MM.1S (cell line): ENCODE results near the gene USB1.

Source experiments
- DNase-seq: peaks from one replicate; pipeline ENCODE4 v3.0.0-alpha.2; 2015
- H2AFZ ChIP-seq: fragments of 300-600 bp; sonication (generic); 2 replicates; pipeline ENCODE4 v1.6.0; 2016; ENCODE audit warnings: antibody characterized with exemption, low read length
- H3F3A ChIP-seq: fragments of 300-600 bp; sonication (generic); 2 replicates; pipeline ENCODE4 v1.6.1; 2016; ENCODE audit warnings: mild to moderate bottlenecking, antibody characterized with exemption, low read length, moderate library complexity, mixed read lengths; ENCODE audit not compliant: insufficient read depth
- H3K27ac ChIP-seq: fragments of 300-600 bp; sonication (generic); 2 replicates; pipeline ENCODE4 v1.5.1; 2016; ENCODE audit warnings: mild to moderate bottlenecking, low read length
- H3K27me3 ChIP-seq: fragments of 300-600 bp; sonication (generic); replicated peaks from 2 replicates; pipeline ENCODE4 v1.6.0; 2016; ENCODE audit warnings: low read length; ENCODE audit not compliant: insufficient read depth
- H3K36me3 ChIP-seq: fragments of 300-600 bp; sonication (generic); replicated peaks from 2 replicates; pipeline ENCODE4 v1.6.1; 2016; ENCODE audit warnings: mild to moderate bottlenecking, low read length, mixed read lengths; ENCODE audit not compliant: insufficient read depth
- H3K4me1 ChIP-seq: fragments of 300-600 bp; sonication (generic); 2 replicates; pipeline ENCODE4 v1.6.1; 2016; ENCODE audit warnings: low read length, mixed read lengths
- H3K4me2 ChIP-seq: fragments of 300-600 bp; sonication (generic); 2 replicates; pipeline ENCODE4 v1.6.0; 2016; ENCODE audit warnings: low read depth, low read length
- H3K4me3 ChIP-seq: fragments of 300-600 bp; sonication (generic); 2 replicates; pipeline ENCODE4 v1.5.1; 2016; ENCODE audit warnings: low read length, mixed read lengths
- H3K79me2 ChIP-seq: fragments of 300-600 bp; sonication (generic); 2 replicates; pipeline ENCODE4 v1.6.1; 2016; ENCODE audit warnings: mixed run types, low read length, mixed read lengths
- H3K9ac ChIP-seq: fragments of 300-600 bp; sonication (generic); 2 replicates; pipeline ENCODE4 v1.6.1; 2016; ENCODE audit warnings: low read length, mixed read lengths
- H3K9me2 ChIP-seq: fragments of 300-600 bp; sonication (generic); replicated peaks from 2 replicates; pipeline ENCODE4 v1.6.1; 2016; ENCODE audit warnings: mild to moderate bottlenecking, low read length, mixed read lengths; ENCODE audit not compliant: insufficient read depth
- H3K9me3 ChIP-seq: fragments of 300-600 bp; sonication (generic); replicated peaks from 2 replicates; pipeline ENCODE4 v1.6.1; 2016; ENCODE audit warnings: mild to moderate bottlenecking, low read length, mixed read lengths; ENCODE audit not compliant: insufficient read depth
- H4K20me1 ChIP-seq: fragments of 300-600 bp; sonication (generic); 2 replicates; pipeline ENCODE4 v1.6.1; 2016; ENCODE audit warnings: mild to moderate bottlenecking, low read length, moderate library complexity, mixed read lengths; ENCODE audit not compliant: insufficient read depth
- CTCF ChIP-seq: fragments of 300-600 bp; sonication (generic); IDR thresholded peaks from 2 replicates; pipeline ENCODE4 v1.5.1; 2016; ENCODE audit warnings: antibody characterized with exemption, low read length, mixed read lengths
- EZH2 ChIP-seq: fragments of 300-600 bp; sonication (generic); optimal IDR thresholded peaks from 2 replicates; pipeline ENCODE3; 2017; ENCODE audit warnings: low read depth, mild to moderate bottlenecking, antibody characterized with exemption, low read length, mixed read lengths
- EZH2phosphoT487 ChIP-seq: fragments of 300-600 bp; sonication (generic); IDR thresholded peaks from 2 replicates; pipeline ENCODE4 v1.6.1; 2018; ENCODE audit warnings: antibody characterized with exemption, low read length

The USB1 gene

GRCh38 chr16:58044266-58045019 lies 43.2 kb downstream of the USB1 start:
- TF ChIP-seq EZH2 (no peak), CTCF (no peak), EZH2phosphoT487 (no peak)
- no peak for DNase-seq
- H3K4me2 ChIP-seq = no peak overlapping the region
- no peak overlapping the region for H2AFZ ChIP-seq
- H3K79me2 ChIP-seq = no peaks in the 10 kb centered on the region
- H3K9me3 ChIP-seq = no peaks in the 10 kb centered on the region
- H3K4me3 ChIP-seq = no peak overlapping the region
- no peaks in the 10 kb centered on the region for H4K20me1 ChIP-seq
- no peak overlapping the region for H3K27ac ChIP-seq
- H3K9me2 ChIP-seq = no peaks in the 10 kb centered on the region
- no peaks in the 10 kb centered on the region for H3K4me1 ChIP-seq
- no peak overlapping the region for H3K9ac ChIP-seq
- H3K27me3 ChIP-seq = no peaks in the 10 kb centered on the region
- H3F3A ChIP-seq = no peaks in the 10 kb centered on the region
- no peaks in the 10 kb centered on the region for H3K36me3 ChIP-seq

- Histone ChIP-seq H3K27me3 (no peaks in the 10 kb centered on the region), H3F3A (no peaks in the 10 kb centered on the region), H3K9me3 (no peaks in the 10 kb centered on the region), H3K9me2 (no peaks in the 10 kb centered on the region), H3K4me3 (no peak overlapping the region), H4K20me1 (no peaks in the 10 kb centered on the region), H3K4me1 (no peaks in the 10 kb centered on the region), H3K9ac (no peak overlapping the region), H3K27ac (no peak overlapping the region), H3K4me2 (no peak overlapping the region), H3K36me3 (no peaks in the 10 kb centered on the region), H3K79me2 (no peaks in the 10 kb centered on the region), H2AFZ (no peak overlapping the region)
- TF ChIP-seq EZH2 (no peak), EZH2phosphoT487 (no peak), CTCF (no peak)
- DNase-seq = no peak
Observed at GRCh38 chr16:58045096-58045495, 43.9 kb downstream of the USB1 start.

GRCh38 chr16:58046054-58046881 lies 45.1 kb downstream of the USB1 start:
- no peaks in the 10 kb centered on the region for H3K79me2 ChIP-seq
- no peaks in the 10 kb centered on the region for H3K9me3 ChIP-seq
- no peaks in the 10 kb centered on the region for H3K36me3 ChIP-seq
- no peak overlapping the region for H3K4me3 ChIP-seq
- H3F3A ChIP-seq = no peaks in the 10 kb centered on the region
- H3K4me2 ChIP-seq = no peak overlapping the region
- H3K4me1 ChIP-seq = no peaks in the 10 kb centered on the region
- no peaks in the 10 kb centered on the region for H4K20me1 ChIP-seq
- TF ChIP-seq CTCF (no peak), EZH2phosphoT487 (no peak), EZH2 (no peak)
- H2AFZ ChIP-seq = no peak overlapping the region
- DNase-seq = no peak
- H3K27me3 ChIP-seq = no peaks in the 10 kb centered on the region; the same call in 1 of the 2 replicates
- H3K9ac ChIP-seq = no peak overlapping the region
- no peak overlapping the region for H3K27ac ChIP-seq
- H3K9me2 ChIP-seq = no peaks in the 10 kb centered on the region
